H1 (cell line): ENCODE results near the gene MRS2. TPM values are rescaled to one million over a fixed set of nuclear protein-coding genes. Genes with fewer than 3 reads are reported as not detected.

Experiments used
- CTCF ChIA-PET: fragments of 300-600 bp; sonication (Branson Sonifier 250); formaldehyde crosslinking; loops from one replicate; lab custom pipeline; 2021; ENCODE audit not compliant: partially characterized antibody; lab: Charles Lee
- POLR2A ChIA-PET: fragments of 300-600 bp; sonication (Branson Sonifier 250); formaldehyde crosslinking; loops from one replicate; lab custom pipeline; 2021; ENCODE audit warnings: inconsistent platforms; ENCODE audit not compliant: partially characterized antibody; lab: Charles Lee
- DNase-seq, 2 experiments: peaks; one replicate each; pipeline versions ENCODE4 v3.0.0 to v3.0.0-alpha.2; 2010 to 2022; ENCODE audit warnings: low spot score in 2 of 2, low read depth in 1 of 2, mixed read lengths in 1 of 2
- FAIRE-seq: peaks from 2 replicates; lab custom pipeline; 2011; peaks lifted over from hg19 to GRCh38; lab: Jason Lieb, UNC
- H2AFZ ChIP-seq: 2 replicates; pipeline ENCODE4 v1.8.1; 2012; ENCODE audit warnings: low read length, inconsistent platforms
- H2AK5ac ChIP-seq: 2 replicates; pipeline ENCODE4 v1.6.1; 2013; ENCODE audit warnings: low read depth, low read length
- H2BK120ac ChIP-seq: replicated peaks from 2 replicates; pipeline ENCODE3; 2013; ENCODE audit warnings: low read depth, low read length, inconsistent platforms
- H2BK12ac ChIP-seq: 2 replicates; pipeline ENCODE4 v1.6.1; 2013; ENCODE audit warnings: low read depth, low read length
- H2BK15ac ChIP-seq: 2 replicates; pipeline ENCODE4 v1.6.1; 2013; ENCODE audit warnings: low read length
- H2BK20ac ChIP-seq: 2 replicates; pipeline ENCODE4 v1.6.1; 2013; ENCODE audit warnings: low read length
- H2BK5ac ChIP-seq: 2 replicates; pipeline ENCODE4 v1.6.1; 2013; ENCODE audit warnings: low read depth, low read length
- H3K14ac ChIP-seq: 2 replicates; pipeline ENCODE4 v1.6.1; 2013; ENCODE audit warnings: inconsistent platforms; ENCODE audit not compliant: insufficient read length
- H3K18ac ChIP-seq: 2 replicates; pipeline ENCODE4 v1.6.1; 2013; ENCODE audit warnings: low read length; ENCODE audit errors: extremely low read depth
- H3K23ac ChIP-seq: 2 replicates; pipeline ENCODE4 v1.6.1; 2013; ENCODE audit warnings: inconsistent platforms; ENCODE audit not compliant: insufficient read length
- H3K23me2 ChIP-seq: 2 replicates; pipeline ENCODE4 v1.6.1; 2013; ENCODE audit warnings: low read depth, low read length
- H3K27ac ChIP-seq: 2 replicates; pipeline ENCODE4 v1.6.1; 2011; ENCODE audit warnings: low read depth, low read length, inconsistent platforms
- H3K27me3 ChIP-seq, 4 experiments: replicated peaks in 1 of 4; 1 replicate in 1 of 4; 2 replicates in 3 of 4; pipeline versions ENCODE4 v1.6.1 to v1.8.1; 2011 to 2013; ENCODE audit warnings: low read length in 3 of 4, mild to moderate bottlenecking in 3 of 4, inconsistent platforms in 2 of 4, mixed read lengths in 2 of 4, moderate library complexity in 1 of 4; ENCODE audit not compliant: control insufficient read depth in 3 of 4, insufficient read depth in 3 of 4; ENCODE audit errors: extremely low read depth in 1 of 4
- H3K36me3 ChIP-seq, 4 experiments: 2 replicates each; pipeline versions ENCODE4 v1.6.1 to v1.8.1; 2011 to 2013; ENCODE audit warnings: mild to moderate bottlenecking in 4 of 4, low read length in 3 of 4, moderate library complexity in 2 of 4, control low read depth in 1 of 4, inconsistent platforms in 1 of 4; ENCODE audit not compliant: insufficient read depth in 4 of 4, control insufficient read depth in 2 of 4
- H3K4ac ChIP-seq: replicated peaks from 2 replicates; pipeline ENCODE3; 2013; ENCODE audit warnings: low read length, low read depth, mixed read lengths, inconsistent platforms; ENCODE audit not compliant: insufficient read length
- H3K4me1 ChIP-seq, 4 experiments: replicated peaks in 1 of 4; 1 replicate in 1 of 4; 2 replicates in 3 of 4; pipeline versions ENCODE4 v1.6.1 to v1.8.1; 2011 to 2013; ENCODE audit warnings: low read length in 3 of 4, inconsistent platforms in 2 of 4, mixed read lengths in 1 of 4; ENCODE audit not compliant: insufficient read depth in 4 of 4, control insufficient read depth in 3 of 4
- H3K4me2 ChIP-seq, 2 experiments: 2 replicates each; pipeline versions ENCODE4 v1.6.1 to v1.8.1; 2011 to 2013; ENCODE audit warnings: low read depth in 2 of 2, low read length in 2 of 2, control low read depth in 1 of 2, inconsistent platforms in 1 of 2, mild to moderate bottlenecking in 1 of 2; ENCODE audit not compliant: insufficient read depth in 1 of 2
- H3K4me3 ChIP-seq, 4 experiments: fragments of 200-600, 300-600 bp in 1 of 4; sonication (generic), shearing (Covaris generic), sonication (Bioruptor Twin) in 1 of 4; 2 replicates each; pipeline versions ENCODE4 v1.5.1 to v1.8.1; 2011 to 2016; ENCODE audit warnings: low read length in 4 of 4, low read depth in 3 of 4, control low read depth in 2 of 4, inconsistent platforms in 2 of 4, mild to moderate bottlenecking in 2 of 4, mixed read lengths in 1 of 4, moderate library complexity in 1 of 4; ENCODE audit not compliant: insufficient read depth in 2 of 4; ENCODE audit errors: extremely low read depth in 1 of 4
- H3K56ac ChIP-seq: replicated peaks from 2 replicates; pipeline ENCODE3; 2013; ENCODE audit warnings: low read depth, mild to moderate bottlenecking, mixed read lengths, low read length, inconsistent platforms; ENCODE audit not compliant: insufficient read length
- H3K79me1 ChIP-seq: 2 replicates; pipeline ENCODE4 v1.6.1; 2013; ENCODE audit warnings: low read depth, low read length, control low read depth
- H3K79me2 ChIP-seq, 2 experiments: 2 replicates each; pipeline versions ENCODE4 v1.6.1 to v1.8.1; 2012 to 2013; ENCODE audit warnings: low read length in 2 of 2, mild to moderate bottlenecking in 2 of 2, inconsistent platforms in 1 of 2; ENCODE audit not compliant: insufficient read depth in 2 of 2, control insufficient read depth in 1 of 2
- H3K9ac ChIP-seq, 4 experiments: replicated peaks in 1 of 4; 1 replicate in 1 of 4; 2 replicates in 3 of 4; pipeline versions ENCODE4 v1.6.1 to v1.8.1; 2011 to 2013; ENCODE audit warnings: low read depth in 3 of 4, low read length in 3 of 4, control low read depth in 2 of 4, mild to moderate bottlenecking in 2 of 4, moderate library complexity in 2 of 4, inconsistent platforms in 1 of 4; ENCODE audit errors: extremely low read depth in 1 of 4
- H3K9me3 ChIP-seq, 2 experiments: 2 replicates each; pipeline versions ENCODE4 v1.6.1 to v1.8.1; 2012 to 2013; ENCODE audit warnings: mild to moderate bottlenecking in 2 of 2, moderate library complexity in 2 of 2, control low read depth in 1 of 2, inconsistent platforms in 1 of 2, low read depth in 1 of 2, low read length in 1 of 2, mixed read lengths in 1 of 2; ENCODE audit not compliant: insufficient read depth in 2 of 2
- H4K20me1 ChIP-seq, 2 experiments: replicated peaks in 1 of 2; 2 replicates each; pipeline versions ENCODE3 to v1.8.1; 2011 to 2013; ENCODE audit warnings: inconsistent platforms in 2 of 2, low read length in 2 of 2, mild to moderate bottlenecking in 1 of 2; ENCODE audit not compliant: insufficient read depth in 2 of 2, control insufficient read depth in 1 of 2
- H4K5ac ChIP-seq: 2 replicates; pipeline ENCODE4 v1.6.1; 2013; ENCODE audit warnings: low read length, low read depth, mixed read lengths, inconsistent platforms; ENCODE audit not compliant: insufficient read length
- H4K8ac ChIP-seq: 2 replicates; pipeline ENCODE4 v1.8.0; 2013; ENCODE audit warnings: mild to moderate bottlenecking, moderate library complexity, low read length, inconsistent platforms; ENCODE audit not compliant: insufficient read depth; ENCODE audit errors: extremely low read depth
- H4K91ac ChIP-seq: replicated peaks from 2 replicates; pipeline ENCODE3; 2013; ENCODE audit warnings: low read length, mixed read lengths, inconsistent platforms; ENCODE audit not compliant: insufficient read length
- ASH2L ChIP-seq: fragments of 200-600, 300-600 bp; sonication (generic); IDR thresholded peaks from one replicate; pipeline ENCODE4 v1.7.1; 2017; ENCODE audit warnings: low read length
- ATF3 ChIP-seq: IDR thresholded peaks from 2 replicates; pipeline ENCODE4 v1.6.1; 2011; ENCODE audit warnings: low read depth, mild to moderate bottlenecking, low read length; ENCODE audit not compliant: insufficient read depth
- CBX8 ChIP-seq: fragments of 300-800, 300-1000 bp; sonication (generic); IDR thresholded peaks from 2 replicates; pipeline ENCODE4 v1.7.1; 2016; ENCODE audit warnings: low read depth, low read length, borderline replicate concordance
- CTBP2 ChIP-seq: IDR thresholded peaks from 2 replicates; pipeline ENCODE4 v1.7.0; 2011; ENCODE audit warnings: borderline replicate concordance, mild to moderate bottlenecking, moderate library complexity, mixed read lengths, low read length; ENCODE audit not compliant: insufficient read depth, insufficient read length
- EP300 ChIP-seq, 2 experiments: IDR thresholded peaks; 1 replicate in 1 of 2; 2 replicates in 1 of 2; pipeline ENCODE4 v1.6.1; 2011 to 2012; ENCODE audit warnings: low read depth in 2 of 2, low read length in 2 of 2, mild to moderate bottlenecking in 2 of 2, borderline replicate concordance in 1 of 2, inconsistent platforms in 1 of 2, moderate library complexity in 1 of 2
- POU5F1 ChIP-seq: IDR thresholded peaks from 2 replicates; pipeline ENCODE4 v1.6.1; 2011; ENCODE audit warnings: low read depth, mild to moderate bottlenecking, low read length, moderate library complexity
- RAD21 ChIP-seq, 2 experiments: IDR thresholded peaks in 1 of 2; conservative IDR thresholded peaks in 1 of 2; 2 replicates each; pipeline ENCODE4 v1.6.1; 2011; ENCODE audit warnings: low read depth in 2 of 2, low read length in 2 of 2, improper control_type of control experiment in 1 of 2, inconsistent platforms in 1 of 2, mild to moderate bottlenecking in 1 of 2, moderate library complexity in 1 of 2
- RNF2 ChIP-seq: fragments of 200-900, 300-1000 bp; sonication (generic); IDR thresholded peaks from 2 replicates; pipeline ENCODE4 v1.7.1; 2016; ENCODE audit warnings: borderline replicate concordance, low read depth, mild to moderate bottlenecking, antibody characterized with exemption, low read length; ENCODE audit not compliant: poor library complexity, severe bottlenecking; ENCODE audit errors: missing control alignments
- SIN3A ChIP-seq, 2 experiments: IDR thresholded peaks in 1 of 2; conservative IDR thresholded peaks in 1 of 2; 2 replicates each; pipeline ENCODE4 v1.6.1; 2011 to 2012; ENCODE audit warnings: low read length in 2 of 2, improper control_type of control experiment in 1 of 2, low read depth in 1 of 2, mild to moderate bottlenecking in 1 of 2
- SP1 ChIP-seq: IDR thresholded peaks from 2 replicates; pipeline ENCODE4 v1.6.1; 2011; ENCODE audit warnings: low read depth, low read length
- SRF ChIP-seq: IDR thresholded peaks from 2 replicates; pipeline ENCODE4 v1.6.1; 2011; ENCODE audit warnings: mild to moderate bottlenecking, low read depth, low read length, moderate library complexity
- TAF1 ChIP-seq: IDR thresholded peaks from 2 replicates; pipeline ENCODE4 v1.6.1; 2011; ENCODE audit warnings: mild to moderate bottlenecking, low read depth, low read length
- WGBS, 2 experiments: shearing (Covaris generic) in 1 of 2; methylation state at CpG; one replicate each; pipeline versions ENCODE4 v1.1.6 to v1.1.7; 2013 to 2015; ENCODE audit warnings: low lambda C conversion rate in 2 of 2, mixed read lengths in 2 of 2, inconsistent platforms in 1 of 2, low coverage in 1 of 2, missing lambda C conversion rate in 1 of 2; ENCODE audit not compliant: insufficient replicate concordance in 2 of 2, insufficient coverage in 1 of 2, insufficient read length in 1 of 2; ENCODE audit errors: extremely low coverage in 1 of 2, missing lambda C conversion rate in 1 of 2; 5-methylcytosine and 5-hydroxymethylcytosine counted together
- polyA plus RNA-seq, 7 experiments: library from polyadenylated mRNA; depleted of rRNA in 3 of 7; stranded (reverse) in 5 of 7; unstranded in 2 of 7; fragments of >200 nt in 5 of 7; fragments of 200-250 nt in 2 of 7; gene quantifications; 1 replicate in 5 of 7; 2 replicates in 1 of 7; 4 replicates in 1 of 7; pipeline versions ENCODE4 v1.2.1 to v1.2.3, GENCODE V29; 2011 to 2013; ENCODE audit warnings: missing spikeins in 2 of 7, mixed read lengths in 2 of 7
- total RNA-seq: library from RNA; stranded (reverse); fragmentation: NEBNext Ultra II Directional; extraction: Animal tissue kit (Norgen Biotek cat#: 25700); gene quantifications from 2 replicates; pipeline ENCODE4 v1.2.1, GENCODE V29; 2021

Gene MRS2
- total and polyA plus RNA-seq, 2 of the 8 experiments (the other 6 are each of a cell fraction or from before 2014, with no cell fraction given), result 51.2 to 67.5 TPM

- no peak overlapping the region for H2BK5ac ChIP-seq
- no peak overlapping the region for H2BK20ac ChIP-seq
- H3K14ac ChIP-seq, result no peak overlapping the region
- H4K20me1 ChIP-seq, result peaks cover 0 to 2% of the 10 kb centered on the region in 2 experiments
- H3K27ac ChIP-seq, result no peak overlapping the region
- no peaks in the 10 kb centered on the region for H3K9me3 ChIP-seq
- H3K79me1 ChIP-seq, result no peaks in the 10 kb centered on the region
- no peak overlapping the region for H4K5ac ChIP-seq
- POLR2A ChIA-PET, result no interaction called here
- H3K27me3 ChIP-seq, result no peaks in the 10 kb centered on the region
- H3K56ac ChIP-seq, result no peak overlapping the region
- H3K79me2 ChIP-seq, result no peaks in the 10 kb centered on the region
- FAIRE-seq (no peak), DNase-seq (no peak)
- no peak overlapping the region for H3K9ac ChIP-seq
- CTCF ChIA-PET, result interaction anchor here (0.8 to 1.8 kb wide), 3 partner anchors 12 to 1436 kb away, joined by 3 to 8 read pairs (median 3); no protein-coding TSS in a partner anchor
- H2AK5ac ChIP-seq, result no peak overlapping the region
- H2BK120ac ChIP-seq, result no peak overlapping the region
- H3K4me2 ChIP-seq, result no peak overlapping the region
- peaks cover 0 to 4% (median 2%) of the 10 kb centered on the region in 4 experiments; a peak in 2 of 7 replicates for H3K4me1 ChIP-seq
- no peaks in the 10 kb centered on the region for H3K36me3 ChIP-seq
- no peak overlapping the region for H3K23ac ChIP-seq
- TF ChIP-seq ASH2L (no peak), RNF2 (no peak), ATF3 (no peak), SP1 (no peak), SRF (no peak), SIN3A (conservative IDR thresholded peaks at IDR 0.05 in 1 of 2, IDR thresholded peaks at IDR 0.05 in 1 of 2; ENCODE audit: low read depth in 1 of 2, low read length in 2 of 2) (no peak), RAD21 (IDR thresholded peaks at IDR 0.05 in 1 of 2, conservative IDR thresholded peaks at IDR 0.05 in 1 of 2; ENCODE audit: low read depth in 2 of 2, low read length in 2 of 2) (no peak), CBX8 (no peak), CTBP2 (no peak), TAF1 (no peak), EP300 (IDR thresholded peaks at IDR 0.05; ENCODE audit: borderline replicate concordance in 1 of 2, low read depth in 2 of 2, low read length in 2 of 2) (no peak), POU5F1 (no peak)
- TF ChIP-seq, all 59 proteins: peak for 0
- H3K18ac ChIP-seq, result no peak overlapping the region
- no peak overlapping the region for H4K91ac ChIP-seq
- no peak overlapping the region for H4K8ac ChIP-seq
- no peak overlapping the region for H3K4me3 ChIP-seq
- H2AFZ ChIP-seq, result no peak overlapping the region
- no peak overlapping the region for H2BK15ac ChIP-seq
- 84% methylated on average over 7 of the region's 7 CpGs; no CpG with 5 or more reads in 1 of the 2 experiments for WGBS, 2 experiments
- no peak overlapping the region for H3K4ac ChIP-seq
- H3K23me2 ChIP-seq, result no peaks in the 10 kb centered on the region
- H2BK12ac ChIP-seq, result no peak overlapping the region
Observed at GRCh38 chr6:24446670-24447069, 43.9 kb downstream of the MRS2 start.
